GM18873 (cell line): Measurements from ENCODE around the gene DUSP7.
A peak's percentile ranks its signal among the peaks of the same experiment; 100 is the strongest.
"Not testable (repeated sequence)": the region's sequence is repeated elsewhere in the genome, so short reads cannot be mapped to it uniquely, and the experiment has no call there.

Experiments
- ATAC-seq: cut with Tn5 transposase; IDR thresholded peaks from one replicate; pipeline ENCODE4 v1.9.1; 2021; ENCODE audit warnings: mild to moderate bottlenecking, moderate library complexity, moderate number of reproducible peaks; ENCODE audit not compliant: unreplicated experiment, low FRiP score

The DUSP7 gene

DNA sequence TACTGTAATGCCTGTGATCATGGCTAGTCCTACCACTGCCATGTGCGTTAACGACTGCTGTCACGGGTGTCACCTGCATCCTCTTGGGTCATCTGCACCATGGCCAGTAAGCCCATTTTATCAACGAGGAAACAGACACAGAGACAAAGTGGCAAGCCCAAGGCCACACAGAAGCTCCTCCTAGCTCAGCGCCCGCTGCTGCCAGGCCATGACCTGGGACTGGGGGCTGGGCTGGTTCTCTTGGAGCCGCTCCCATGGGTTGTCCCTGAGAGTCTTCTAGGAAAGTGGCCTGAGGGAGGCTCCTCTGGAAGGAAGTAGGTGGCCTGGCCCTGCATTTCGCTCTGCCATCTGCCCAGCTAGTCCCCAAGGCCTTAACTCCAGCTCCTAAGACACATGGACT is 4.9 kb downstream of the DUSP7 start:
- no peak for ATAC-seq

GRCh38 chr3:52050571-52050970 is 5.8 kb downstream of the DUSP7 start:
- no peak for ATAC-seq

- ATAC-seq = no peak
Measured at GRCh38 chr3:52049503-52049902, 6.9 kb downstream of the DUSP7 start.

GRCh38 chr3:52047295-52047960 is 8.9 kb downstream of the DUSP7 start:
- ATAC-seq = no peak

DNA sequence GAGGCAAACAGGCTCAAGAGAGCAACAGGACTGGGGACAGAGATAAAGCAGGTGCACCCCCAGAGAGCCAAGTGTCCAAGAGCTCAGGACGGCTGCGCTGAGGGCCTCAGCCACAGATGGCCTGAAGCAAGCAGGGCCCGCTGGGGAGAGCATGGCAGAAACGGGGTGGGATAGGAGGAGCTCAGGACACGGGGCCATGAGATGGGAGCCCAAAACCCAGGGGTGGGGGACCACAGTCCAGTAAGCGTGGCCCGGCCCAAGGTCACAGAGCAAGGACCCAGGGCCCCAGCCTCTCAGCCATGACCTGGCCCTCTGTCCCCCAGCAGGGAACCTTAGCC is 9.5 kb downstream of the DUSP7 start:
- ATAC-seq = no peak

GRCh38 chr3:52046186-52046901 is 10.0 kb downstream of the DUSP7 start:
- ATAC-seq = no peak

DNA sequence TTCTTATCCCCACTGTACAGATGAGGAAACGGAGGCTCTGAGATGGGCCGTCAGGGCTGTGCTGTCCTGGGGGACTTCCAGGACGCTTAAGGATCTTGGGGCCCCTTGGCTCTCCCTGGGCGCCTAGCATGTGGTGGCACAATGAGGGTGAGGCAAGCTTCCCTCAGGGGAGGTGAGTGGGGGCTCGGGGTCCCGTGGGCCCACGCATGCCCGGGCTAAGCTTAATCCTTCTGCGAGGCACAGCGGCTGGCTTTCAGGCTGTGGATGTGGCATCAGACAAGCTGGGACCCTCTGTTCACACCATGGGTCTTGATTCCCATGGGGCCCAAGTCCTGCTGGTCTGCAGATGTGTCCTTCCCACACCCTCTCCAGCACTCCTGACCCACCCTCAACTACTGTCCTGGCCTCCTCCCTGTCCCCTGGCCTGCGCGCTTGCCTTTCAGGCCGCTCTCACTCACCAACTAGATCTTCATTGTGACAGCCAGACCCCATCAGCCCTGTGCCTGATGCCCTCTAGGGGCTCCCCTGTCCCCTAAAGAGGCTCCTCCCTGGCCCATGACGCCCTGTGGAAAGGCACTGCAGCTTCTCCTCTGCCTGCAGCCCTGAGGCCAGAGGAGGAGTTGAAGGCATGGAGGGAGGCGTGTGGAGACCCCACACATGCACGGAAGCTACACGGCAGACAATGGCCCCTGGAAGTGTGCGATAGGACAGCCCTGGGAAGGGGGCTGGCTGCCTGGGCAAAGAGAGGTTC is 11.3 kb downstream of the DUSP7 start:
- ATAC-seq = no peak

DNA sequence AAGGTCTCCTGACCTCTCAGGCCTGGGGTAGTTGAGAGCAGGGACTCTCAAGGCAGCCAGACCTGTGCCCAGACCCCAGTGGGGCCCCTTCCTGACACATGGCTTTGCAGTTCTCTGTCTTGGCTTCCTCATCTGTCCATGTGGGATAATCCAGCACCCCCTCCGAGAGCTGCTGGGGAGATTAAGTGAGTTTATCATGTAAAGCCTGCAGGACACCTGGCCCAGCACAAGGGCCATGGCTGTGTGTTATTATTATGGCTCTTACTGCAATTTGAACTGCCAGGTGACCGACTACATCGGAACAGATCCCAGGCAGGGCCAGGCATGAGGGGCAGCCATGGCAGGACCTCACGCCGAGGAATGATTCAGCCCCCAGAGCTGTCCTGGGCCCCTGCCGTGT is 12.6 kb downstream of the DUSP7 start:
- no peak for ATAC-seq

DNA sequence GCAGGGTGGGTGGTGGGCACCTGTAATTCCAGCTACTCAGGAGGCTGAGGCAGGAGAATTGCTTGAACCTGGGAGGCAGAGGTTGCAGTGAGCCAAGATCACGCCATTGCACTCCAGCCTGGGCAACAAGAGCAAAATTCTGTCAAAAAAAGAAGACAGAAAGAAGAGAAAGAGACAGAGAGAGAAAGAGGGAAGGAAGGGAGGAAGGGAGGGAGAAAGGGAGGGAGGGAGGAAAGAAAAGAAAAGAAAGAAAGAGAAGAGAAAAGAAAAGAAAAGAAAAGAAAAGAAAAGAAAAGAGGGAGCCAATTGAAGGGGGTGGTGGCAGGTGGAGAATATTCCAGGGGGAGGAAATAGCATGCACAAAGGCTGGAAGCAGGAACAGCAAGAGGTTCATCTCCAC is 13.3 kb downstream of the DUSP7 start:
- ATAC-seq = not testable (repeated sequence)

DNA sequence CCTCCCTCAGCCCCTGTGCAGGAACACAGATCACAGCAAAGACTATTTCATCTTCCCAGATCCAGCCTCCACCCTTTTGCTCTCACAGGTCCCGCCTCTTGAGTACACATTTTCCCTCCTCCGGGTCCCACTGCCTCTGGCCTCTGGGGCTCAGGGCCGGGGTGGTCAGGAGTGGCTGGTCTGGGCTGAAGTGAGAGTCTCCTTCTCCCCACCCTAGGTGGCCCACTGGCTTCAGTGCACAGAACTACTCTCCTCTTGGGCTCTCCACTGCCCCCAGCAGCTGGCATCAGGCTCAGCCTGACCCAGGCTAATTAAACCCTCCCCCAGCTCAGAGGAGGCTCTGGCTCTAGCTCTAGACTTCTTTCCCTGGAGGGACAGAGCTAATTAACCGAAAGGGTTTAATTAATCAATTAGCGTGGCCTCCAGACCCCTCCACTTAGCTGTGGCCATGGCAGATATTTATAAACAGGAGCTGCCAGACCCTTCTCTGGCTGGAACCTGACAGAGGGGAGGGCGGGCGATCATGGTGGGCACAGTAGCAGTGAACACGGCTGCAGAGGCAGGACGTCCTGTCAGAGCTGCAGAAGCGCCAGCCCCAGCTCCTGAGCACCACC is 15.1 kb downstream of the DUSP7 start:
- ATAC-seq = no peak

GRCh38 chr3:52040600-52040999 is 15.8 kb downstream of the DUSP7 start:
- ATAC-seq = no peak

- no peak for ATAC-seq
Measured at GRCh38 chr3:52039846-52040245, 16.5 kb downstream of the DUSP7 start.

DNA sequence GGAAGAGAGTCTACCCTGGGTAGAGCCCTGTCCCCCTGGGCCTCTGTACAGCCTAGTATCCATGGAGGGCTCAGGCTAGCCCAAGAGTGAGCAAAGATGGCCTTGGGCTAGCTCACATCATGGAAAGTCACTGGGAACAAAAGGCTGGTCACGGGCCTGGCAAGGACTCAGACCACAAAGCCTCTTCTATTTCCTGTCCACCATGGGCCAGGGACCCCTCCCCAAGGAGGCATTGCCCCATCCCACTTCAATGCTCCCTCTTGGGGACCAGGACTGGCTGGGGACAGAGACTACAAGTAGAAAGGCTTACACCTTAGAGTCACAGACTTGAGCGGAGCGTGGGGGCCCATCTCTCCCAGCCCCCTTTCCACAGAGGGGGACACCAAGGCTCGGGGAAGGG is 16.9 kb downstream of the DUSP7 start:
- ATAC-seq = no peak

DNA sequence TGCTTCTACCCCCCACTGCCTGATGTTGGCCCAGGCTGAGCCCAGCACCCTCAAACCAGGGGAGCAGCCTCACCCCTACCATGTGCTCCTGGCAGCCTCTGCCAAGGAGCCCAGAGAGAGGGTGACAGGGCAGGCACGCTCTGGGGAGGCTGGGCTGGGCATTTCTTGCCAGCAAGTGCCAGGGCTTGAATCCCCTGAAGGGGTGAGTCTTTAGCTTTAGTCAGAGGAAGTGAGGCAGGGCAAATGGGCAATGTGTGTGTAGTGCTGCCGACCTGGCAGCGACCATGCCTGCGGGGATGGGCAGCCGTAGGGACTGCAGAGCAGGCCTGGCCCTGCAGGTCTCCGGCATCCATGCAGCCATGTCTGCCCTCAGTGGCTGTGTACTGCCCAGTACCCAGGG is 18.1 kb downstream of the DUSP7 start:
- ATAC-seq = no peak

GRCh38 chr3:52037291-52037690 is 19.1 kb downstream of the DUSP7 start:
- no peak for ATAC-seq

DNA sequence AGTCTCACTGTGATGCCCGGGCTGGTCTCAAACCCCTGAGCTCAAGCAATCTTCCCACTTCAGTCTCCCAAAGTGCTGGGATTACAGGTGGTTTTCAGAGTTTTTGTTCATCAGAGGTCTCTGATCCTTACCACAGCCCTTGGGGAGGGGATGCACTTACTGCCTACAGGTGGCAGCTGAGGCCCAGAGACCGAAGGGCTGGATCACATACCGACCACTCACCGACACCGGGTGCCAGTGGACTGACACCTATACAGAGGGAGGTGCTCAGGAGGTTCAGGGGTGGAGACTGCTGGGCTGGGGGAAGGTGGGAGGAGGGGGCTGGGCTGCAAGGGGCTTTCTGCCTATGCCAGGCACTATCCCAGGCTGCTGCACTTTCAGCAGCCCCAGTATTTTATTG is 19.5 kb downstream of the DUSP7 start:
- ATAC-seq = no peak

- ATAC-seq = peak; percentile 81
Measured at GRCh38 chr3:52036222-52036694, 20.1 kb downstream of the DUSP7 start.

DNA sequence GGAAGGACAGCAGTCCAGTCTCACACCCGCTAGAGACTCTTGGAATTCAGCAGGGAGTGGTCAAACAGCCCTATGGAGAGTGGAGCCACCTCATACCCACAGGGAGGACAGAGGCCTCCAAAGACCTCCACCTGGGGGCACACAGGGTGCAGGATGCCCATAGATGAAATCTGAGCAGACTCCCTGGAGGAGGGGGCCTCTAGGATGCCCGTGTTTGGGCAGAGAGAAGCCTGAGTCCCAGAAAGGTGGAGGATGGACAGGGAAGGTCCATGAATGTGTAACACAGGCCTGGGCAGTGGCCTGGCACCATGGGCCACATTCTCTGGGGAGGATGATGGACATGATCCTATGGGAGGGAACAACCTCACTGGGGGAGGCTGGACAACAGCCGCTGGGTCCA is 21.7 kb downstream of the DUSP7 start:
- ATAC-seq = no peak

- ATAC-seq = no peak
Measured at GRCh38 chr3:52034212-52034611, 22.2 kb downstream of the DUSP7 start.

DNA sequence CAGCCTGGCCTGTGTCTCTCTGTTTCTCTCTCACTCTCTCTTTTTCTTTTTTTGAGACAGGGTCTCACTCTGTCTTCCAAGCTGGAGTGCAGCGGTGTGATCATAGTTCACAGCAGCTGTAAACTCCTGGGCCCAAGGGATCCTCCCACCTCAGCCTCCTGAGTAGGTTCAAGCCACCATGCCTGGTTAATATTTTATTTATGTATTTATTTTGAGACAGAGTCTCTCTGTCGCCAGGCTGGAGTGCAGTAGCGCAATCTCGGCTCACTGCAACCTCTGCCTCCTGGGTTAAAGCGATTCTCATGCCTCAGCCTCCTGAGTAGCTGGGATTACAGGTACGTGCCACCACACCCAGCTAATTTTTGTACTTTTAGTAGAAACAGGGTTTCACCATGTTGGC is 22.6 kb downstream of the DUSP7 start:
- ATAC-seq = not testable (repeated sequence)
